ENCODE data around the gene BSN.

DNA sequence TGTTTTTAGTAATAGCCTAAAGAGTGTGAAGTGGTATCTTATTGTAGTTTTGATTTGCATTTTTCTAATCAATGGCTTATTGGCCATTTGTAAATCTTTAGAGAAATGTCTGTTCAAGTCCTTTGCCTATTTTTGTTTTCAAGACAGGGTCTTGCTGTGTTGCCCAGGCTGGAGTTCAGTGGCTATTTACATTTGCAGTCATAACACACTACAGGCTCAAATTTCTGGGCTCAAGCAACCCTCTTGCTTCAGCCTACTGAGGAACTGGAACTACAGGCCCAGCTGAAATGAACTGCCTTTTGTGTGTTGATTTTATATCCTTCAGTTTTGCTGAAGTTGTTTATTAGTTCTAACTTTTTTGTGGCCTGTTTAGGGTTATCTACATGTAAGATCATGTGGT lies 27.9 kb downstream of the BSN start:
- TF ChIP-seq CTCF (optimal IDR thresholded peaks at IDR 0.05 in 1 of 3, IDR thresholded peaks at IDR 0.05 in 1 of 3, conservative IDR thresholded peaks at IDR 0.05 in 1 of 3; ENCODE audit: extremely low read depth in 1 of 3, insufficient read depth in 2 of 3, low read length in 3 of 3) (no peak), EZH2 (IDR thresholded peaks at IDR 0.05; ENCODE audit: low read length) (no peak)
